Vagina (tissue), 2 donors: Measurements from ENCODE around the gene WDR4. TPM values are rescaled to one million over a fixed set of nuclear protein-coding genes. Genes with fewer than 3 reads are reported as not detected.
A peak's percentile ranks its signal among the peaks of the same experiment; 100 is the strongest.

Experiments
- DNase-seq, 2 donors: peaks; one replicate each; pipeline ENCODE4 v3.0.0-alpha.2; 2017; ENCODE audit errors: extremely low spot score in 2 of 2
- H3K27ac ChIP-seq: fragments of 200-600 bp; sonication (generic); one replicate; pipeline ENCODE4 v1.5.1; 2019
- H3K27me3 ChIP-seq: fragments of 200-600 bp; sonication (generic); one replicate; pipeline ENCODE4 v1.5.1; 2019
- H3K36me3 ChIP-seq, 2 donors: fragments of 200-600 bp; sonication (generic); one replicate each; pipeline ENCODE4 v1.5.1; 2017 to 2019
- H3K4me1 ChIP-seq: fragments of 200-600 bp; sonication (generic); one replicate; pipeline ENCODE4 v1.5.1; 2019
- H3K4me3 ChIP-seq, 2 donors: fragments of 200-600 bp; sonication (generic); 1 replicate in 1 of 2; 2 replicates in 1 of 2; pipeline ENCODE4 v1.5.1; 2016 to 2019
- H3K9me3 ChIP-seq: fragments of 200-600 bp; sonication (generic); one replicate; pipeline ENCODE4 v1.5.1; 2019
- CTCF ChIP-seq, 3 experiments: fragments of 450-650 bp in 2 of 3; fragments of 200-600 bp in 1 of 3; sonication (generic) in 1 of 3; IDR thresholded peaks; one replicate each; pipeline ENCODE4 v1.5.1; 2017 to 2019; ENCODE audit warnings: antibody characterized with exemption in 3 of 3, mild to moderate bottlenecking in 2 of 3, moderate library complexity in 2 of 3
- POLR2A ChIP-seq, 2 donors: fragments of 450-650 bp; IDR thresholded peaks; one replicate each; pipeline ENCODE4 v1.6.1; 2017; ENCODE audit warnings: antibody characterized with exemption in 2 of 2, mild to moderate bottlenecking in 2 of 2, moderate library complexity in 2 of 2
- POLR2AphosphoS5 ChIP-seq, 2 donors: sonication (generic); formaldehyde crosslinking; IDR thresholded peaks; one replicate each; pipeline ENCODE4 v1.9.0; 2017; ENCODE audit warnings: antibody characterized with exemption in 2 of 2, mild to moderate bottlenecking in 2 of 2, low read depth in 1 of 2; ENCODE audit not compliant: insufficient read depth in 1 of 2
- intact Hi-C: fragments of 100-400 bp; cut with DNase I; formaldehyde crosslinking; loops from one replicate; pipeline ENCODE4 v1.15.1; 2023
- total RNA-seq: library from RNA; depleted of rRNA; stranded (reverse); fragments of >200 nt; gene quantifications from one replicate; pipeline ENCODE4 v1.2.3, GENCODE V29; 2016

Gene WDR4
- total RNA-seq, 1 donor from 2014 or later: 23.8 TPM

DNA sequence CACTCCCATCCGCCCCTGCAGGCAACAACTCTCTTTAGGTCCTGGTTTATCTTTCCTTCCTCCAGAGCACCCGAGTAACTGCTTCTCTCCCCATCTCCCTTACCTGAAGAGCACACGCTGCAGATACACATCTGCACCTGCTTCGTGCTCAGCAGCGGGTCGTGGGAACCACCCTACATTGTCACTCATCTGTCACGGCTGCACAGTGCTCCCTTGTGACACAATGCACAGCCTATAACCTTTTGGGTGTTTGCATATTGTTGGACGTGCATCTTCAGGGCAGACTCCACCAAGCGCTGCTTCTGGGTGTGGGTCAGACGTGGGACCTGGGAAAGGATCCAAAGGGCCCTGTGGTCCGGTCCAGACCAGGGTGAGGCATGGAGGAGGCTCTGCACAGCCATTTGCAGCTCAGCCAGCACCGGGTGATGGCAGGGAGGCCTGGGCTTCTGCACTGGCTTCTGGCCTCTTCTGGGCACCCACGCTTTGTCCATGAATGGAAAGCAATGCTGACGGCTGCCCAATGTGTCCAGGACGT, 42.5 kb downstream of the WDR4 start:
- intact Hi-C loops: no loop called here

DNA sequence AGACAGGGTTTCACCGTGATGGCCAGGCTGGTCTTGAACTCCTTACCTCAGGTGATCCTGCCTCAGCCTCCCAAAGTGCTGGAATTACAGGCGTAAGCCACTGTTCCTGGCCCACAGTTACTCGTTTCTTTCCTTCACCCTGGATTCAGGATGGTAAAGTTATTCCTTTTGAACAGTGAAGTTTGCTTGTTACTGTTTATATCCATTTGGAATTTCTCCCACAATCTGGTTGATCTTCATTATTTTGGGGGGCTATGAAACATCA, 43.0 kb downstream of the WDR4 start:
- intact Hi-C loops: no loop called here
- H3K9me3 ChIP-seq: no peaks in the 10 kb centered on the region
- DNase-seq: peak in 1 of 2 donors; percentile 37
- H3K27ac ChIP-seq: no peak overlapping the region
- H3K4me3 ChIP-seq: no peak overlapping the region
- H3K27me3 ChIP-seq: no peaks in the 10 kb centered on the region
- no peaks in the 10 kb centered on the region for H3K4me1 ChIP-seq
- H3K36me3 ChIP-seq: peaks cover 0 to 21% of the 10 kb centered on the region in 2 donors
- TF ChIP-seq POLR2AphosphoS5 (IDR thresholded peaks at IDR 0.05; ENCODE audit: insufficient read depth in 1 of 2, low read depth in 1 of 2): no peak
- no peak for TF ChIP-seq CTCF (IDR thresholded peaks at IDR 0.05)
- no peak for TF ChIP-seq POLR2A (IDR thresholded peaks at IDR 0.05)

More for the DNA sequence above, 42.5 kb downstream of the WDR4 start:
- TF ChIP-seq CTCF (IDR thresholded peaks at IDR 0.05): no peak
- TF ChIP-seq POLR2AphosphoS5 (IDR thresholded peaks at IDR 0.05; ENCODE audit: insufficient read depth in 1 of 2, low read depth in 1 of 2): no peak
- no peak for TF ChIP-seq POLR2A (IDR thresholded peaks at IDR 0.05)
- H3K27me3 ChIP-seq: no peaks in the 10 kb centered on the region
- no peaks in the 10 kb centered on the region for H3K4me1 ChIP-seq
- peaks cover 0 to 24% of the 10 kb centered on the region in 2 donors for H3K36me3 ChIP-seq
- DNase-seq: peak in 1 of 2 donors; percentile 74
- no peak overlapping the region for H3K4me3 ChIP-seq
- H3K27ac ChIP-seq: no peak overlapping the region
- H3K9me3 ChIP-seq: no peaks in the 10 kb centered on the region

- Histone ChIP-seq H3K36me3 (peaks cover 0 to 15% of the 10 kb centered on the region in 2 donors), H3K9me3 (no peaks in the 10 kb centered on the region), H3K27ac (no peak overlapping the region), H3K4me1 (no peaks in the 10 kb centered on the region), H3K27me3 (no peaks in the 10 kb centered on the region), H3K4me3 (no peak overlapping the region)
- TF ChIP-seq POLR2A (IDR thresholded peaks at IDR 0.05): no peak
- no peak for TF ChIP-seq CTCF (IDR thresholded peaks at IDR 0.05)
- no peak for TF ChIP-seq POLR2AphosphoS5 (IDR thresholded peaks at IDR 0.05; ENCODE audit: insufficient read depth in 1 of 2, low read depth in 1 of 2)
- intact Hi-C loops: no loop called here
- DNase-seq: peak in 1 of 2 donors; percentile 74
These were observed 43.5 kb downstream of the WDR4 start for GRCh38 chr21:42835611-42836401.

GRCh38 chr21:42835211-42835610, 44.1 kb downstream of the WDR4 start:
- no peak overlapping the region for H3K4me3 ChIP-seq
- intact Hi-C loops: no loop called here
- H3K36me3 ChIP-seq: peaks cover 0 to 9% of the 10 kb centered on the region in 2 donors
- no peaks in the 10 kb centered on the region for H3K4me1 ChIP-seq
- peak in 1 of 2 donors; percentile 31 for DNase-seq
- H3K27me3 ChIP-seq: no peaks in the 10 kb centered on the region
- TF ChIP-seq POLR2AphosphoS5 (IDR thresholded peaks at IDR 0.05; ENCODE audit: insufficient read depth in 1 of 2, low read depth in 1 of 2): no peak
- TF ChIP-seq POLR2A (IDR thresholded peaks at IDR 0.05): no peak
- no peak for TF ChIP-seq CTCF (IDR thresholded peaks at IDR 0.05)
- H3K27ac ChIP-seq: no peak overlapping the region
- H3K9me3 ChIP-seq: no peaks in the 10 kb centered on the region

- intact Hi-C loops: no loop called here
- H3K27me3 ChIP-seq: no peaks in the 10 kb centered on the region
- H3K4me3 ChIP-seq: no peak overlapping the region
- DNase-seq: peak in 1 of 2 donors; percentile 86
- no peaks in the 10 kb centered on the region for H3K4me1 ChIP-seq
- peaks cover 0 to 5% of the 10 kb centered on the region in 2 donors for H3K36me3 ChIP-seq
- H3K9me3 ChIP-seq: no peaks in the 10 kb centered on the region
- H3K27ac ChIP-seq: no peak overlapping the region
- no peak for TF ChIP-seq POLR2A (IDR thresholded peaks at IDR 0.05)
- TF ChIP-seq POLR2AphosphoS5 (IDR thresholded peaks at IDR 0.05; ENCODE audit: insufficient read depth in 1 of 2, low read depth in 1 of 2): no peak
- no peak for TF ChIP-seq CTCF (IDR thresholded peaks at IDR 0.05)
These were observed 44.6 kb downstream of the WDR4 start for GRCh38 chr21:42834726-42835191.
